GM12875 (cell line): ENCODE results near the gene SKP2.

ENCODE experiments used
- H3K4me3 ChIP-seq: one replicate; pipeline ENCODE4 v1.5.1; 2011; ENCODE audit warnings: low read depth, low read length, control low read depth
- TF ChIP-seq, protein P1 (sequence below): IDR thresholded peaks from 2 replicates; pipeline ENCODE4 v1.5.1; 2011; ENCODE audit warnings: low read depth, mild to moderate bottlenecking, control low read depth, inconsistent platforms, low read length, moderate library complexity, borderline replicate concordance; ENCODE audit not compliant: insufficient read depth

SKP2 gene

DNA sequence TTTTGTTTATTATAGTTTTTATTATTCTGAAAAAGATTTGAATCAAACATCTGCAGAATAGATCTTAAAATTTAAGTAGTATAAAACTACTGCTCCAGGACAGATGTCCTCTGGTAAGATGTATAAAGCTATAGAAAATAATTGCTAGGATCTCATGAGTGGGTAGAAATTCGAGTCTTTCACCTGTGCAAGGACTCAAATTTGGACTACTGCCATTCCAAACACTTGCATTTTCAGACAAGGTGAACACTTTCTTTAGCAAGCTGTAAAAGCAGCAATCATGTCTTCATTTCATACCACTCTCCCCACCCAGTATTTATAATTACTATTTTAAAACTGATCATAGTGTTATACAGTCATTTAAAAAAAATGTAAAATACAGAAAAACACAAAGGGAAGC is 20.7 kb downstream of the SKP2 start:
- no peak overlapping the region for H3K4me3 ChIP-seq
- TF ChIP-seq, protein P1, sequence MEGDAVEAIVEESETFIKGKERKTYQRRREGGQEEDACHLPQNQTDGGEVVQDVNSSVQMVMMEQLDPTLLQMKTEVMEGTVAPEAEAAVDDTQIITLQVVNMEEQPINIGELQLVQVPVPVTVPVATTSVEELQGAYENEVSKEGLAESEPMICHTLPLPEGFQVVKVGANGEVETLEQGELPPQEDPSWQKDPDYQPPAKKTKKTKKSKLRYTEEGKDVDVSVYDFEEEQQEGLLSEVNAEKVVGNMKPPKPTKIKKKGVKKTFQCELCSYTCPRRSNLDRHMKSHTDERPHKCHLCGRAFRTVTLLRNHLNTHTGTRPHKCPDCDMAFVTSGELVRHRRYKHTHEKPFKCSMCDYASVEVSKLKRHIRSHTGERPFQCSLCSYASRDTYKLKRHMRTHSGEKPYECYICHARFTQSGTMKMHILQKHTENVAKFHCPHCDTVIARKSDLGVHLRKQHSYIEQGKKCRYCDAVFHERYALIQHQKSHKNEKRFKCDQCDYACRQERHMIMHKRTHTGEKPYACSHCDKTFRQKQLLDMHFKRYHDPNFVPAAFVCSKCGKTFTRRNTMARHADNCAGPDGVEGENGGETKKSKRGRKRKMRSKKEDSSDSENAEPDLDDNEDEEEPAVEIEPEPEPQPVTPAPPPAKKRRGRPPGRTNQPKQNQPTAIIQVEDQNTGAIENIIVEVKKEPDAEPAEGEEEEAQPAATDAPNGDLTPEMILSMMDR, result no peak

- TF ChIP-seq, protein P1, result no peak
- H3K4me3 ChIP-seq, result no peak overlapping the region
Measured at GRCh38 chr5:36173426-36173825, 21.5 kb downstream of the SKP2 start.

DNA sequence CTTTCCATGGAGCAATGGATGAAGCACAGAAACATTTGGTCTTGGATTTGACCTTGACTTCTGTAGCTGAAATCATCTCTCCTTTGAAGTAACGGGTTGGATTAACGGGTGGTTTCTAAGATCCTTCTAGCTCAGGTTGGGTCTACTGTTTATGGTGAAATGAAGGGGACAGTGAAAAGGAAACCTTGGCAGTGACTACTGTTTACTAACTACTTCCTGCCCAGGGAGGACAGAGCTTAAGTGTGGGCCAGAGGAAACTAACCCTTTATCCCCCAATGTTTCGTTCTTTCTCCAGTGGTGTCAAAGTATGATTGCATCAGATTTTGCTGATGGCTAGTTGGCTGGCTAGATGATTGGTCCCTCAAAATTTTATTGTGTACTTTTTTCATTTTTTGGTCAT is 22.2 kb downstream of the SKP2 start:
- TF ChIP-seq, protein P1, result no peak

DNA sequence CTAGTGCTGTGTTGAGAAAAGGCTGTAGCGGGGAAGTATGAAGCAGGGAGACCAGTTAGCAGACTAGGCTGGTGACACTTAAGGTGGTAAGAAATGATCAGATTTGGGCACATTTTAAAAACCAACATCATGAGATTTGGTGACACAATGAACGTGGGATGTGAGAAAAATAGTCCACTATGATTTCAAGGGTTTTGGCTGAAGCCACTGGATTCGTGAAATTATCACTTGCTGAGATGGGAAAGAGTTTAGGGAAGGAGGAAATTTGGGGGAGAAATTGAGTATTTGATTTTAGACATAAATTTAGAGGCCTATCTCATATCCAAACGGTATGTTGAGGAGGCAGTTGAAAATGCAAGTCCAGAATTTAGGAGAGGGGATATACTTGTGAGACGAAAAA is 23.1 kb downstream of the SKP2 start:
- TF ChIP-seq, protein P1, result no peak
- H3K4me3 ChIP-seq, result no peak overlapping the region

More for the DNA sequence above, 22.2 kb downstream of the SKP2 start:
- H3K4me3 ChIP-seq, result no peak overlapping the region

- H3K4me3 ChIP-seq, result no peak overlapping the region
- TF ChIP-seq, protein P1, result no peak
Measured at GRCh38 chr5:36177154-36177553, 25.2 kb downstream of the SKP2 start.

- no peak overlapping the region for H3K4me3 ChIP-seq
- TF ChIP-seq, protein P1, result peak; percentile 37; the same call in 1 of the 2 replicates
Measured at GRCh38 chr5:36177715-36178523, 26.0 kb downstream of the SKP2 start.

DNA sequence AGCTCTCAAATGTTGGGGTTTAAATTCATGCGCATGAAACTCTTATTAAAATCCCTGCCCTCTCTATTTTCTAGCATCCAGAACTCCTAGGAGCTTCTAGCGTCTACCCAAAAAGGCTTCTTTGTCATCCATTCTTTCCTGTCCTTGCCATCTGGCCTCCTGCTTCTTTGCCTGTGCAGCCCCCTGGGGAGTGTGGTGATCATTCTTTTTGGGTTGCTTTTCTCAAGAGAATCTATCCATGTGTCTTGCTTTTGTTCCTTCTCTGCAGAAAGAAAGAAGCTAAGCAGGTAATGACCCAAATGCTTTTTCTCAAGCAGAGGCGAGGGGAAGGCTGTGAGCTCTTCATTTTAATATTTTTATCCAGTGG is 26.6 kb downstream of the SKP2 start:
- no peak overlapping the region for H3K4me3 ChIP-seq
- TF ChIP-seq, protein P1, result no peak
